ENCODE data around the gene IPCEF1.

GRCh38 chr6:154161689-154162088 is 194.9 kb downstream of the IPCEF1 start:
- TF ChIP-seq, protein P1, sequence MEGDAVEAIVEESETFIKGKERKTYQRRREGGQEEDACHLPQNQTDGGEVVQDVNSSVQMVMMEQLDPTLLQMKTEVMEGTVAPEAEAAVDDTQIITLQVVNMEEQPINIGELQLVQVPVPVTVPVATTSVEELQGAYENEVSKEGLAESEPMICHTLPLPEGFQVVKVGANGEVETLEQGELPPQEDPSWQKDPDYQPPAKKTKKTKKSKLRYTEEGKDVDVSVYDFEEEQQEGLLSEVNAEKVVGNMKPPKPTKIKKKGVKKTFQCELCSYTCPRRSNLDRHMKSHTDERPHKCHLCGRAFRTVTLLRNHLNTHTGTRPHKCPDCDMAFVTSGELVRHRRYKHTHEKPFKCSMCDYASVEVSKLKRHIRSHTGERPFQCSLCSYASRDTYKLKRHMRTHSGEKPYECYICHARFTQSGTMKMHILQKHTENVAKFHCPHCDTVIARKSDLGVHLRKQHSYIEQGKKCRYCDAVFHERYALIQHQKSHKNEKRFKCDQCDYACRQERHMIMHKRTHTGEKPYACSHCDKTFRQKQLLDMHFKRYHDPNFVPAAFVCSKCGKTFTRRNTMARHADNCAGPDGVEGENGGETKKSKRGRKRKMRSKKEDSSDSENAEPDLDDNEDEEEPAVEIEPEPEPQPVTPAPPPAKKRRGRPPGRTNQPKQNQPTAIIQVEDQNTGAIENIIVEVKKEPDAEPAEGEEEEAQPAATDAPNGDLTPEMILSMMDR (IDR thresholded peaks at IDR 0.05): no peak
- TF ChIP-seq POLR2A (IDR thresholded peaks at IDR 0.05): no peak

Data from tibial nerve (tissue), 3 donors.